Stimulated activated CD4-positive, alpha-beta T cell treated with anti-CD3 and anti-CD28 coated beads, Interleukin-12 subunit alpha, Interleukin-12 subunit beta, amount 100 ng/mL, for 24 hours (primary cell): ENCODE results near the gene SMARCAL1.

Experiments used
- DNase-seq, 2 experiments: peaks; one replicate each; pipeline ENCODE4 v3.0.0-alpha.2; 2020; ENCODE audit warnings: low read depth in 2 of 2

Gene SMARCAL1

GRCh38 chr2:216475767-216476166, 63.5 kb downstream of the SMARCAL1 start:
- DNase-seq: no peak

GRCh38 chr2:216477283-216478035, 65.2 kb downstream of the SMARCAL1 start:
- DNase-seq: no peak

GRCh38 chr2:216478151-216478550, 65.9 kb downstream of the SMARCAL1 start:
- no peak for DNase-seq

GRCh38 chr2:216478791-216479190, 66.5 kb downstream of the SMARCAL1 start:
- DNase-seq: no peak

GRCh38 chr2:216480221-216480620, 67.9 kb downstream of the SMARCAL1 start:
- no peak for DNase-seq

- no peak for DNase-seq
Observed at GRCh38 chr2:216482640-216483039, 70.4 kb downstream of the SMARCAL1 start.

- no peak for DNase-seq
Observed at GRCh38 chr2:216485237-216485636, 73.0 kb downstream of the SMARCAL1 start.

GRCh38 chr2:216485745-216486144, 73.5 kb downstream of the SMARCAL1 start:
- no peak for DNase-seq

- DNase-seq: no peak
Observed at GRCh38 chr2:216486271-216486670, 74.0 kb downstream of the SMARCAL1 start.

- no peak for DNase-seq
Observed at GRCh38 chr2:216486708-216487107, 74.4 kb downstream of the SMARCAL1 start.

- no peak for DNase-seq
Observed at GRCh38 chr2:216490061-216490460, 77.8 kb downstream of the SMARCAL1 start.

GRCh38 chr2:216491793-216492596, 79.7 kb downstream of the SMARCAL1 start:
- DNase-seq: no peak

- DNase-seq: no peak
Observed at GRCh38 chr2:216492597-216493333, 80.5 kb downstream of the SMARCAL1 start.

- DNase-seq: no peak
Observed at GRCh38 chr2:216493334-216493685, 81.0 kb downstream of the SMARCAL1 start.

GRCh38 chr2:216495656-216496055, 83.4 kb downstream of the SMARCAL1 start:
- no peak for DNase-seq

- DNase-seq: no peak
Observed at GRCh38 chr2:216497382-216498069, 85.2 kb downstream of the SMARCAL1 start.

- no peak for DNase-seq
Observed at GRCh38 chr2:216498070-216498378, 85.7 kb downstream of the SMARCAL1 start.

GRCh38 chr2:216498379-216499352, 86.4 kb downstream of the SMARCAL1 start, which contains the start of gene RPL37A:
RPL37A (plus strand) TSS chr2:216498844; CDS start chr2:216498875, 31 bp downstream.
- peak; percentile 84 to 86 for DNase-seq

GRCh38 chr2:216499641-216500218, 87.4 kb downstream of the SMARCAL1 start:
- DNase-seq: no peak

- no peak for DNase-seq
Observed at GRCh38 chr2:216500572-216500971, 88.3 kb downstream of the SMARCAL1 start.
